Kidney (tissue), 14 donors: ENCODE data around the gene TBPL1. TPM values are rescaled to one million over a fixed set of nuclear protein-coding genes. Genes with fewer than 3 reads are reported as not detected.

Source experiments
- DNase-seq, 5 donors: peaks; one replicate each; pipeline ENCODE4 v3.0.0-alpha.2; 2013 to 2020
- FAIRE-seq: peaks from 2 replicates; lab custom pipeline; 2012; peaks lifted over from hg19 to GRCh38; lab: Jason Lieb, UNC
- H3K27ac ChIP-seq, 2 donors: one replicate each; pipeline ENCODE4 v1.7.0; 2013; ENCODE audit warnings: low read depth in 2 of 2, low read length in 2 of 2, inconsistent platforms in 1 of 2
- H3K27me3 ChIP-seq: one replicate; pipeline ENCODE4 v1.7.1; 2013; ENCODE audit warnings: low read length, inconsistent platforms; ENCODE audit not compliant: control insufficient read depth, insufficient read depth
- H3K36me3 ChIP-seq, 3 donors: one replicate each; pipeline versions ENCODE4 v1.7.0 to v1.7.1; 2013; ENCODE audit warnings: low read length in 3 of 3, control low read depth in 1 of 3, inconsistent platforms in 1 of 3; ENCODE audit not compliant: insufficient read depth in 3 of 3, control insufficient read depth in 2 of 3
- H3K4me1 ChIP-seq, 3 donors: one replicate each; pipeline versions ENCODE4 v1.7.0 to v1.7.1; 2013; ENCODE audit warnings: low read length in 3 of 3, inconsistent platforms in 1 of 3, low read depth in 1 of 3; ENCODE audit not compliant: control insufficient read depth in 2 of 3, insufficient read depth in 2 of 3
- H3K4me3 ChIP-seq, 3 donors: one replicate each; pipeline versions ENCODE4 v1.7.0 to v1.8.1; 2013; ENCODE audit warnings: low read length in 3 of 3, control low read depth in 1 of 3, inconsistent platforms in 1 of 3
- H3K9ac ChIP-seq, 3 donors: one replicate each; pipeline versions ENCODE4 v1.7.0 to v1.7.1; 2013; ENCODE audit warnings: low read length in 3 of 3, control low read depth in 1 of 3, inconsistent platforms in 1 of 3
- H3K9me3 ChIP-seq, 3 donors: one replicate each; pipeline versions ENCODE4 v1.7.0 to v1.7.1; 2013; ENCODE audit warnings: low read length in 3 of 3, control low read depth in 1 of 3, inconsistent platforms in 1 of 3; ENCODE audit not compliant: control insufficient read depth in 2 of 3, insufficient read depth in 1 of 3
- intact Hi-C: fragments of 100-400 bp; cut with DNase I; formaldehyde crosslinking; loops from one replicate; pipeline ENCODE4 v1.11.1; 2022
- polyA plus RNA-seq: library from polyadenylated mRNA; stranded (reverse); fragments of 350-450 nt; fragmentation: Illumina TruSeq; extraction: RNeasy Lipid Tissue Mini Kit (QIAGEN cat#74804); gene quantifications from one replicate; pipeline ENCODE4 v1.2.3, GENCODE V29; 2014; ENCODE audit warnings: low read depth, low replicate concordance; ENCODE audit not compliant: insufficient read depth
- total RNA-seq: library from RNA; stranded (reverse); fragmentation: NEBNext Ultra II Directional; extraction: Animal tissue kit (Norgen Biotek cat#: 25700); gene quantifications from one replicate; pipeline ENCODE4 v1.2.1, GENCODE V29; 2021
- TF ChIP-seq, protein P1 (sequence below): IDR thresholded peaks from 3 replicates; pipeline ENCODE4 v1.5.1; 2012; ENCODE audit warnings: mild to moderate bottlenecking, moderate library complexity, borderline replicate concordance; ENCODE audit not compliant: insufficient read depth; ENCODE audit errors: extremely low read depth
- donor health status: control.
- donor health status: control.
- donor health status: control.
- donor health status: control.
- donor health status: control.
- donor health status: DM: yes; HTN: yes; CAD: no.
- donor health status: Normal renal cell carcinoma (clear cell type).

The TBPL1 gene
- total and polyA plus RNA-seq, 2 donors from 2014 or later, result 17.3 to 20.7 TPM

DNA sequence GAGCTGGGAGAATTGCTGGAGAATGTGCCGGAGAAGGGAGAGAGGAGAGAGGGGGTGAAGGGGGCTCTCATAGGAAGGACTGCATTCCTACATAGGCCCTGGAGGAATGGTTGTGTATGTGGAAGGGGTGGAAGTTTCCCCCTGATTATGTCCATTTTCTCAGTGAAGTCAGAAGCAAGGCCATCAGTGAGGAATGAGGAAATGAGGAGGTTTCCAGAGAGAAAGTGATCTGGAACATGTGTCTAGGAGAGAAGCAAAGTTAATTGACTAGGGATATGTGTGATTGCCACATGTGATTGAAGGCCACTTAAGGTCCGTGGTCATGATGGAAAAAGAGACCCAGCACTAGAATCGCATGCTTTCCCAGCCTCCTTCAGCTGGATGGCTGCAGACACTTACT lies 42.3 kb downstream of the TBPL1 start:
- DNase-seq (no peak), FAIRE-seq (no peak)
- TF ChIP-seq, protein P1, sequence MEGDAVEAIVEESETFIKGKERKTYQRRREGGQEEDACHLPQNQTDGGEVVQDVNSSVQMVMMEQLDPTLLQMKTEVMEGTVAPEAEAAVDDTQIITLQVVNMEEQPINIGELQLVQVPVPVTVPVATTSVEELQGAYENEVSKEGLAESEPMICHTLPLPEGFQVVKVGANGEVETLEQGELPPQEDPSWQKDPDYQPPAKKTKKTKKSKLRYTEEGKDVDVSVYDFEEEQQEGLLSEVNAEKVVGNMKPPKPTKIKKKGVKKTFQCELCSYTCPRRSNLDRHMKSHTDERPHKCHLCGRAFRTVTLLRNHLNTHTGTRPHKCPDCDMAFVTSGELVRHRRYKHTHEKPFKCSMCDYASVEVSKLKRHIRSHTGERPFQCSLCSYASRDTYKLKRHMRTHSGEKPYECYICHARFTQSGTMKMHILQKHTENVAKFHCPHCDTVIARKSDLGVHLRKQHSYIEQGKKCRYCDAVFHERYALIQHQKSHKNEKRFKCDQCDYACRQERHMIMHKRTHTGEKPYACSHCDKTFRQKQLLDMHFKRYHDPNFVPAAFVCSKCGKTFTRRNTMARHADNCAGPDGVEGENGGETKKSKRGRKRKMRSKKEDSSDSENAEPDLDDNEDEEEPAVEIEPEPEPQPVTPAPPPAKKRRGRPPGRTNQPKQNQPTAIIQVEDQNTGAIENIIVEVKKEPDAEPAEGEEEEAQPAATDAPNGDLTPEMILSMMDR, result no peak
- H3K9ac ChIP-seq, result no peak overlapping the region
- H3K4me3 ChIP-seq, result no peak overlapping the region
- intact Hi-C loops, result no loop called here
- no peak overlapping the region for H3K27ac ChIP-seq
- no peaks in the 10 kb centered on the region for H3K27me3 ChIP-seq
- H3K36me3 ChIP-seq, result peaks cover 0 to 4% (median 0%) of the 10 kb centered on the region in 3 donors
- H3K9me3 ChIP-seq, result no peaks in the 10 kb centered on the region
- no peaks in the 10 kb centered on the region for H3K4me1 ChIP-seq

DNA sequence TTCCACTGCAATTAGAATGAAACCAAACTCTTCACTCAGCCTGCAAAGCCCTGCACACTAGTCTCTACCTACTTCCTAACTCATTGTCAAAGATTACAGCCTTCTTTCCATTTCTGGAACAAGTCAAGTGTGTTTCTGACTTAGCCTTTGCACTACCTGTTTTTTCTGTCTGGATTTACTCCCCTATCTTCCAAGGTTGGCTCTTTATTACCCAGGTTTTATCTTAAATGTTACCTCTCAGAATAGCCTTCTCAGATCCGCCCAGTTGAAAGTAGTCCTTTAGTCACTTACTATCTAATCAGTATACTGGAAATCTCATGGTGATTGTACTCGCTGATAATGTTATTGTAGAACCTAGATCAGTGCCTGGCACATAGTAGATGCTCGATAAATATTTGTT lies 42.7 kb downstream of the TBPL1 start:
- TF ChIP-seq, protein P1, result no peak
- Histone ChIP-seq H3K9ac (no peak overlapping the region), H3K4me3 (no peak overlapping the region), H3K27ac (no peak overlapping the region), H3K27me3 (no peaks in the 10 kb centered on the region), H3K4me1 (no peaks in the 10 kb centered on the region), H3K36me3 (peaks cover 0 to 4% (median 0%) of the 10 kb centered on the region in 3 donors), H3K9me3 (no peaks in the 10 kb centered on the region)
- intact Hi-C loops, result no loop called here
- DNase-seq (no peak), FAIRE-seq (no peak)

DNA sequence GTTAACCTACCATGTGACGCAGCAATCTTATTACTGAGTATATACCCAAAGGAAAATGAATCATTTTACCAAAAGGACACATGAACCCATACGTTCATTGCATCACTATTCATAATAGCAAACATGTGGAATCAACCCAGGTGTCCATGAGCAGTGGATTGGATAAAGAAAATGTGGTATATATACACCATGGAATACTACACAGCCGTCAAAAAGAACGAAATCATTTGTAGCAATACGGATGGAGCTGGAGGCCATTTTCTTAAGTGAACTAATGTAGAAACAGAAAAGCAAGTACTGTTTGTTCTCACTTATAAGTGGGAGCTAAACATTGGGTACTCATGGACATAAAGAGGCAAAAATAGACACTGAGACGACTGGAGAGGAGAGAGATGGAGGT lies 44.2 kb downstream of the TBPL1 start:
- FAIRE-seq, result no peak
- intact Hi-C loops, result no loop called here
- Histone ChIP-seq H3K9ac (no peak overlapping the region), H3K4me3 (no peak overlapping the region), H3K9me3 (no peaks in the 10 kb centered on the region), H3K4me1 (no peaks in the 10 kb centered on the region), H3K27ac (no peak overlapping the region), H3K36me3 (peaks cover 0 to 4% (median 0%) of the 10 kb centered on the region in 3 donors), H3K27me3 (no peaks in the 10 kb centered on the region)
- no peak for DNase-seq
- TF ChIP-seq, protein P1, result no peak

DNA sequence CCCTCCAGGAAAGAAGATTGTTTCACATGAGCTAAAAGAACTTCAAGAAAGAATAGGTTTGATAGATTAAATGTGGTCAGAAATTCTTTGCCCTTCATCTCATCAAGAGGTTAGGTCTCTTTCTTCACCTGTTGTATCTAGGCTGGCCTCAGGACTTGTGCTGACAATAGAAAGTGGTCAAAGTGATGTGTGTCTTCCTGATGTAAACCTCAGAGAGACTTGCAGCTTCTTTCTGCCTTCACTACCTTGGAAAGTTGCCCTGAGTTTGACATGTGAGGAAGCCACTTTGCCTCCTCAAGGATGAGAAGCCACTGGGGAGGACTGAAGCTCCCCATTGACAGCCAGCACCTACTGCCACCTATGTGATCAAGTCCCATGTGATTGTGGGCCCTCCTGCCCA lies 46.3 kb downstream of the TBPL1 start:
- Histone ChIP-seq H3K9me3 (no peaks in the 10 kb centered on the region), H3K27ac (no peak overlapping the region), H3K27me3 (no peaks in the 10 kb centered on the region), H3K9ac (no peak overlapping the region), H3K4me1 (no peaks in the 10 kb centered on the region), H3K36me3 (no peaks in the 10 kb centered on the region), H3K4me3 (no peak overlapping the region)
- FAIRE-seq (no peak), DNase-seq (no peak)
- TF ChIP-seq, protein P1, result no peak
- intact Hi-C loops, result no loop called here
